HG03378 (cell line): ENCODE measurements around the gene CARD11.
"Not testable (repeated sequence)": the region's sequence is repeated elsewhere in the genome, so short reads cannot be mapped to it uniquely, and the experiment has no call there.

Experiments
- ATAC-seq: cut with Tn5 transposase; IDR thresholded peaks from one replicate; pipeline ENCODE4 v1.9.1; 2021; ENCODE audit warnings: mild to moderate bottlenecking, moderate library complexity; ENCODE audit not compliant: unreplicated experiment

Gene CARD11

DNA sequence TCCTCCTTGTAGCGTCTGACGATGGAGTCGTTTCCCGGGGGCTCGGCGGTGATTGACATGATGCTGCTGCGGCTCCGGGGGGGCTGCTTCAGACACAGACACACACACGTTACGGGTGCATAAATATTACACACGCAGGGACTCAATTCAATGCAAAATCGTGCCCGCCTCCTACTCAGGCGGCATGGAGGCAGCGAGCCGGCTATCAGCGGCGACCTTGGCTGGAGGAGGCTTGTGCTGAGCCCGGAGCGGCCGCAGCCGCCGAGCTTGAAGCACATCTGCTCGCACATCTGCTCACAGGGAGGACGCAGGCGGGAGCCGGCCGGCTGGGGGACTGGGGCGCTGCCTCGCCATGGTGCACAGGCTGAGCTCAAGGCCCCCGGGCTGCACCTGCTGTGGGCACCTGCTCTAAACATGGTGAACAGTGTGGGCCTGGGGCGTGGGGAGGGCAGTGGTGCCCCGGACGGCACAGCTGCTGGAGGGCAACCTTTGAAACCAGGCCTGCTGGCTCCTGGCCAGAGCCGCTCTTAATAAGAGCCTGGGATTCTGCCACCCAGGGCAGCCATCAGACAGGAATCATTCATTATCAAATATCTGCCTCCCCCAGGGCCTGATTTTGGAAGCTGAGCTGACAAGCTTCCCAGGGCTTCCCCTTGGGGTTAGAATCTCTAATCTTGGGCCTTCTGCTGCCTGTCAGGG is 114.9 kb downstream of the CARD11 start:
- no peak for ATAC-seq

GRCh38 chr7:2928256-2928612 is 115.4 kb downstream of the CARD11 start:
- no peak for ATAC-seq

DNA sequence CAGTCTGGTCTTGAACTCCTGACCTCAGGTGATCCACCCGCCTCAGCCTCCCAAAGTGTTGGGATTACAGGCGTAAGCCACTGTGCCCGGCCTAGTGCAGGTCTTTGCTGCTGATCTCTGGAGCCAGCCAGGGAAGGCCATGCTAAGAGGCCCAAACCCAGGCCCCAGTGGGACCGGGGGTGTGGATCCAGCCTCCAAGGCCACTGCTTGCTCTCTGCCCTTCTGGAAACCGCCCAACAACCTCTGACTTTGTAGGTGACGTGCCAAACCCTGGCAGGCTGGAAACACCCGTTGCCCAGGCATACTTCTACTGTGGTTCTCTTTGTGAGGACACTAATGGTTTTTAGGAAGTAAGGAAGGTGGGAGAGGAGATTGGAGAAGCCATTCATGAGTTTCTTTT is 116.1 kb downstream of the CARD11 start:
- ATAC-seq = no peak

DNA sequence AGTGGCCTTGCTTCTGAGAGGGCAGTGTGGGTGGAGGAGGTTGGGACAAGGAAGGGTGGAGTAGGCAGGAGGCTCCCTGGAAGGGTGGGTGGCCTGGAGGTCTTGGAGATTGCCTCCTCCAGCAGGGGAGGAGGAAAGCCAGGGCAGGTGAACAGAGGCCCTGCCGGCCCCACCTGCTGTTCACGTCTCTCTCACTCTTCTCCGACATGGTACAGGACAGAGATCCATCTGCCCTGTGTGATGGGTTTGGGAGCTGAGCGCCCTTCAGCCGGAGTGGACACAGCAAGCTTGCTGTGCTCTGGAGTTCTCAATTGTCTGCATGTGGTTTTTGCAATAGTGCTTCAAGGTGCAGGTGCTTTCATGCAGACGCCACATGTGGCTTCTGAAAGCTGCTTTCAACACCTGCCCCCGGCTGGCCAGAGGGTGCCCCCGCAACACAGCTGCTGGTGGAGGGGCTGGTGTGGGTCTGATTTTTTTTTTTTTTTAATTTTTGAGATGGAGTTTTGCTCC is 116.7 kb downstream of the CARD11 start:
- ATAC-seq = no peak

- no peak for ATAC-seq
These were observed 117.4 kb downstream of the CARD11 start for GRCh38 chr7:2926120-2926895.

GRCh38 chr7:2924866-2925840 is 118.5 kb downstream of the CARD11 start:
- ATAC-seq = no peak

DNA sequence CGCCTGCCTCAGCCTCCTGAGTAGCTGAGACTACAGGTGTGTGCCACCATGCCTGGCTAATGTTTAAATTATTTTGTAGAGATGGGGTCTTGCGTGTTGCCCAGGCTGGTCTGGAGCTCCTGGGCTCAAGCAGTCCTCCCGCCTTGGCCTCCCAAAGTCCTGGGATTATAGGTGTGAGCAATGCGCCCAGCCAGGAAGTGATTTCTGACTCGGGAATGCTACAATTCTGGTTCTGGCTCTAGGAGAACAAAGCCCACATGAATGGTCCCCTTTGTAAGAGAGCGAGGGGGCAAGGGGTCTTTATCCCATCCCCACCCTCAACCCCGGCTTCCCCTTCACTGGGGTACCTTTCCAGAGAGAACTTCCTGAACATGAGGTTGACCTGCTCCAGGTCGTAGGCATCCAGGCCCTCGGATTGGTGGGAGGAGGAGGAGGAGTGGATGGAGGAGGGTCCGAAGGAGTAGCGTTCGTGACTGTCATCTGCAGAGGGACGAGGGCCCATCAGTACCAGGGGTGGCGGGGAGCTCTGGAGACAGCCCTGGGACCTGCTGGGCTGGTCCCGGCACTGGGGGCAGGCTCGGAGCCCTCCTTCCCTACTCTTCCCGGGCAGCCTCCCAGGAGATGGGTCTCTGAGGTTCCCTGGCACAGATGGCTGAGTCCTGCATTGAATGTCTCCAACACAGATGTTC is 119.6 kb downstream of the CARD11 start:
- ATAC-seq = no peak

DNA sequence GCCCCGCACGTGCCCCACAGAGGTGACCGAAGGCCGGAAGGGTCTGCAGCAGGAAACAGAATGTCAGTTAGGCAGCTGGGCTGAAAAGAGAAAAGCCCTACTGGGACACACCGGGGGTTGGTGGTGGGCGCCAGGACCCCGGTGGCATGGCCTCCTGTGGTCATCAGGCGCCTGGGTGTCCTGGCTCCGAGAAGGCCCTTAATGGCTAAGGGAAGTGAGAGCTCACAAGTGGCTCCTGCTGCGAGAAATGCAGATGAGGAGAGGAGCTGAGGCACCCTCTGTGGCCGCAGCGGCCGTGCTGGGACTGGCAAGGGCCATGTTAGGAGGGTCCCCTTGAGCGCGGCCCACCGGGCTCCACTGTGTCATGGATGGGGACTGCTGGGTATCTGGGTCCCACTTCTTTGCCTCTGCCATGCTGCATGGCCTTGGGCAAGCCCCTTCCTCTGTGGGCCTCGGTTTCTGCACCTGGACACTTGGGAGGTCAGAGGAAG is 120.3 kb downstream of the CARD11 start:
- no peak for ATAC-seq

DNA sequence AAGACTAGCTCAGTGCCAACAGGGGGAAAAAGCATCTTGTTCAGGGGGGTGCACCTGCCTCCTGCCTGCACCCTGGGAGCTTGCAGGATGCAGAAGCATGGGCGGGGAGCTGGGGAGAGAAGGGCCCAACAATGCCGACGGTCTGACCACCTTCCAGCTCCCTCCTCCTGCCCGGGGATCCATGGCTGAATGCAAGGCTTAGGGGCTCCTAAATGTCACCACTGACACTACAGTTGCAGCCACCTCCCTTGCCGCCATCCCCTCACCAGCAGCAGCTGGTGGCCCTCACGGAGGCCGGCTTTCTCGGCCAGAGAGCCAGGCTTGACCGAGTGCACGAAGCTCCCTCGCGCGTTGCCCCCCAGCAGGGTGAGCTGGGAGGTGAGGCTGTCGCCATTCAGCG is 120.8 kb downstream of the CARD11 start:
- no peak for ATAC-seq

DNA sequence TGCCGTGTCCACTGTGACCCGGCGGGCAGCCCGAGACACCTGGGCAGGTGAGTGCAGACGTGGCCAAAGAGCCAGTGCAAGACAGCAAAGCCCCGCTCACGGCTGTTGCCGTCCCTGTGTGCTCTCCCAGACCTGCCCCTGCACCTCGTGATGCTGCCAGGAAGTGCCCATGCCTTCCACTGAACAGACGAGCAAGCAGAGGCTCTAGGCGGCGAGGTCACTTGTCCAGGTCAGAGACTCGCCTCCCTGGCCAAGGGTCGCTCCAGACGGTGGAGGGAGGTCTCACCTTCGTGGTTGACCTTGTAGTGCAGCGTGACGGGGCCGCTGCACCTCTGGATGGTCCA is 121.3 kb downstream of the CARD11 start:
- no peak for ATAC-seq

DNA sequence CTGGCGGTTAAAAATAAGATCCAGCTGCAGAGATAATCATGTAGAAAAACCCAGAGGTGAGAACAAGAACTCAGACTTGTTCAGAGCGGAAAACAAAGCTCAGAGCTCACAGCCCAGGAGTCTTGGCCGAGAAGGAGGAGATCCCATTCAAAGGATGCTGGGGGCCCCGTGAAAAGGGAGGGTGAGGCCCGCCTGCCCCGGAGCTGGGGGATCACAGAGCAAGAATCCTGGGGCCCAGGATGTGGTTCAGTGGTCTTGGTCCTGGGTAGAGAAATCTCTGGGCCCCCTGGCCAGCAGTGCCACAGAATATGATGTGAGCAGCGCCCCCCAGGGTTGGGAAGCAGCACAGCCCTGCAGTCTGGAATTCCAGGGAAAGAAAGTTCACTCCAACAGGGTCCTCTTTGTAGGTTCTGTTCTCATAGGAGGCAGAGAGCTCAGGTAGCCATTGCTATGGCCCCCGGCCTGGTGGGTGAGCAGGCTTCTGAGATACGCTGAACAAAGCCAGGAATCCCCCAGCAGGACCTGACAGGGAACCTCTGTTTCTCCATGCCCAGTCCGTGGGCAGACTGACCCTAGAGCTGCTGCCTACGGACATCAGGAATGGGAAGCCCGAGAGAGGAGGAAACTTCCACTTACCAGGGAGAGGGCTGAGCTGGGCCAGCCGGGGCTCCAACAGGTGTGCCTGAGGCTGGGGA is 121.9 kb downstream of the CARD11 start:
- no peak for ATAC-seq

DNA sequence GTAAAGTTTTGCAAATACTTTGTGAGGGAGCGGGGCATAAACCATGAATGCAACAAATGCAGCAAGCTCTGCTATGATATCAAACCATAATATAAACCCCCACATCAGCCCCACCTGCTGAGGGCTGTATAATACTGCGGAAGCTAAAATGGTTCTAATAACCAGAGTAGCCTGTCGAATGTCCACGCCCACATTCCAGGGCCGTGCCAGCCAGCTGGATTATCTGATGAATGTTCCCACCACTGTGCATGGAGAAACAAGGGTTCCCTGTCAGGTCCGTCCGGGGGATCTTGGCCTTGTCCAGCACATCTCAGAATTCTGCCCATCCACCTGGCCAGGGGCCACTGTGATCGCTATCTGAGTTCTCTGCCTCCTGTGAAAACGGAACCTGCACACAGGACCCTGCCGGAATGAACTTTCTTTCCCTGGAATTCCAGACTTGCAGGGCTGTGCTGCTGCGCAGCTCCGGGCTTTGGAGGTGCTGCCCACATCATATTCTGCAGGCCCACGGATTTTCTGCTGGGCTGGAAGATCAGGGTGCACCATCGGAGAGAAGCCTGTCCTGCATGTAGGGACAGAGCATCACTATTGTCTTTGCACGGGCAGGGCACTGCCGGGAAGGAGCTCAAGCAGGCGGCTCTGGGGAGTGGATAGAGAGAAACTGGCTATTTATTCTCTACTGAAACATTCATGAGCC is 122.6 kb downstream of the CARD11 start:
- no peak for ATAC-seq

DNA sequence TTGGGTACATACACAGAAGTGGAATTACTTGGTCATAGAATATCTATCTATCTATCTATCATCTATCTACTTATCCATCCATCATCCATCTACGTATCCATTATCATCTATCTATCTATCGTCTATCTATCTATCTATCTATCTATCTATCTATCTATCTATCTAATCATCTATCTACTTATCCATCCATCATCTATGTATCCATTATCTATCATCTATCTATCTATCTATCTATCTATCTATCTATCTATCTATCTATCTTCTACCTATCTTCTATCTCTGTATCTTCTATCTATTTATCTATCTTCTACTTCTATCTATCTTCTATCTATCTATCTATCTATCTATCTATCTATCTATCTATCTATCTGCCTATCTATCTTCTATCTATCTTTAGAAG is 123.2 kb downstream of the CARD11 start:
- not testable (repeated sequence) for ATAC-seq

DNA sequence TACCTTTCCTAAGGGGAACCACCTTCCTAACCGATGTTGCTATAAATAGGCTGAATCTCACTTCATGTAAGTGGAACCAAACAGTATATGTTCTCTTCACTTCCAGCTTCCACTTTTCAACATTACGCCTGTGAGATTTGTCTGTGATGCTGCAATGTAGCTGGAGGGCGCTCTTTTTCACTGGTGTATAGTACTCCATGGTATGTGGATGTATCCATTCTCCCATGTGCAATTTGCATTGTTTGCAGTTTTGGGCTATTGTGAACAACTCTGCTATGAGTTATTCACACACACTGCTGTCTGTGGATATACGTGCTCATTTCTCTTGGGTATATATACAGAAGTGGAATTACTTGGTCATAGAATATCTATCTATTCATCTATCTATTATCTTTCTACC is 123.6 kb downstream of the CARD11 start:
- no peak for ATAC-seq

DNA sequence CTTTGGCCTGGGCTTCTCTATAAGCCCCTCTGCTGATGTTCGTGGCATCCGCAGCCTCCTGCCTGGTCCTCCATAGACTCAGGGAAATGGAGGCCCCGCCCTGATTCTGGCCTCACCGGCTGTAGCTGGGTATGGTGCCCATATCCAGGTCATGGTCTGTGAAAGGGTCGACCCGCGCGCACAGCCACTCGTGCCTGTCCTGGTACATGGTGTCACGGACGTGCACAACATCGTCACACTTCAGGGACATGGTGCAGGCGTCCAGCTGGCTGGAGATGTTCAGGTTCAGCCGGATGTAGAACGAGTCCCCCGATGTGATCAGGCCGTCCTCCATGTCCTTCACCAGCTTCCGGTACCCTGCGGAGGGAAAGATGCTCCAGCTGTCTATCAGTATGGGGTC is 124.4 kb downstream of the CARD11 start:
- ATAC-seq = no peak

- ATAC-seq = no peak
These were observed 125.3 kb downstream of the CARD11 start for GRCh38 chr7:2918406-2918805.

GRCh38 chr7:2915023-2915422 is 128.6 kb downstream of the CARD11 start:
- ATAC-seq = no peak

DNA sequence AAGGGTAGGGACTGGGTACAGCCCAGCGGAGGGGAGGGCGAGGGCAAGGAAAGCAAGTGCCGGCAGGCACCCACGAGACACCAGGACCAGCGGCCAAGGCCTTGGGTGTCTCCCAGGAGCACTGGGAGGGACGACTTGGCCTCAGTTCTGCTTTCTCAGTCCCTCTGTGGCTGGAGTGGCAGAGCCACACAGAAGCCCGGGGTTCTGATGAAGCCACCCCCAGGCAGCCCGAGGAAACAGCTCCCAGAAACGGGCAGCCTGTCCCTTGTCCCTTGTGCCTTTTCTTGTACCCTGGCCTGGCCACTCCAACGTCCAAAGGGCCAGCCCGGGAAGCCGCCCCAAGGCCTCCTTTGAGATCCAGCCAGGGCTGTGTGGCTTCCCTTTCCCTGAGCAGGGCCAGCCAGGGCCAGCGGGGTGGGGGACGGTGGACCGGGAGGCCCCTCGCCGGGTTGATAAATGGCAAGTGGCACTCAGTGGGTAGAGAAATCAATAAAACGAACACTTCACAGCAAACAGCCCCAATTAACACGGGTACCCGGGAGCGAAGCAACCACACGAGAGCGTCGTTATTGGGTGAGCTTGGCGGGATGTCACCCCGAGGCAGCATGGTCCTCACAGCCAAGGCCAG is 129.8 kb downstream of the CARD11 start:
- ATAC-seq = no peak
